ENCODE measurements around the gene IMPG2. TPM values are rescaled to one million over a fixed set of nuclear protein-coding genes. Genes with fewer than 3 reads are reported as not detected.

Gene IMPG2
- total RNA-seq, 1 donor from 2014 or later: 0.30 TPM

- H3K9me3 Mint-ChIP-seq (ENCODE audit: unreplicated experiment): peaks cover 7% of the 10 kb centered on the region
- H3K27ac ChIP-seq (ENCODE audit: low read depth, low read length): no peak overlapping the region
- H3K79me2 ChIP-seq (ENCODE audit: insufficient read depth, low read length): no peaks in the 10 kb centered on the region
- H3K9me3 ChIP-seq (ENCODE audit: insufficient read depth, low read depth, low read length): no peaks in the 10 kb centered on the region
- H3K27me3 ChIP-seq (ENCODE audit: insufficient read depth, low read length): no peaks in the 10 kb centered on the region
- H2AFZ ChIP-seq (ENCODE audit: low read depth, low read length): no peak overlapping the region
- H3K36me3 Mint-ChIP-seq (ENCODE audit: low read depth, unreplicated experiment): no peaks in the 10 kb centered on the region
- no peak for TF ChIP-seq CTCF (IDR thresholded peaks at IDR 0.05; ENCODE audit: insufficient read depth, low read depth, low read length)
- TF ChIP-seq EZH2 (IDR thresholded peaks at IDR 0.05; ENCODE audit: insufficient read depth, low read length): no peak
- H3K4me1 Mint-ChIP-seq (ENCODE audit: low read depth, unreplicated experiment): no peaks in the 10 kb centered on the region
- H3K4me3 Mint-ChIP-seq (ENCODE audit: unreplicated experiment): no peak overlapping the region
- FAIRE-seq (no peak), DNase-seq (ENCODE audit: low read depth) (no peak)
- no peak overlapping the region for H3K27ac Mint-ChIP-seq (ENCODE audit: unreplicated experiment)
- H3K36me3 ChIP-seq (ENCODE audit: insufficient read depth, low read length): no peaks in the 10 kb centered on the region
- H3K27me3 Mint-ChIP-seq (ENCODE audit: low read depth, unreplicated experiment): no peaks in the 10 kb centered on the region
- no peak overlapping the region for H3K4me3 ChIP-seq (ENCODE audit: insufficient read depth, low read depth, low read length)
- no peaks in the 10 kb centered on the region for H3K4me1 ChIP-seq (ENCODE audit: insufficient read depth, low read length)
- no peak overlapping the region for H3K4me2 ChIP-seq (ENCODE audit: low read length)
- H4K20me1 ChIP-seq (ENCODE audit: insufficient read depth, low read length): no peaks in the 10 kb centered on the region
- H3K9ac ChIP-seq (ENCODE audit: low read length): no peak overlapping the region
These were observed 97.4 kb downstream of the IMPG2 start for GRCh38 chr3:101223016-101223415.

- Histone ChIP-seq H2AFZ (ENCODE audit: low read depth, low read length) (no peak overlapping the region), H3K4me2 (ENCODE audit: low read length) (no peak overlapping the region), H3K27ac (ENCODE audit: low read depth, low read length) (no peak overlapping the region), H3K4me3 (ENCODE audit: insufficient read depth, low read depth, low read length) (no peak overlapping the region), H3K9me3 (ENCODE audit: insufficient read depth, low read depth, low read length) (no peaks in the 10 kb centered on the region), H3K9ac (ENCODE audit: low read length) (no peak overlapping the region), H4K20me1 (ENCODE audit: insufficient read depth, low read length) (no peaks in the 10 kb centered on the region), H3K36me3 (ENCODE audit: insufficient read depth, low read length) (no peaks in the 10 kb centered on the region), H3K4me1 (ENCODE audit: insufficient read depth, low read length) (no peaks in the 10 kb centered on the region), H3K27me3 (ENCODE audit: insufficient read depth, low read length) (no peaks in the 10 kb centered on the region), H3K79me2 (ENCODE audit: insufficient read depth, low read length) (no peaks in the 10 kb centered on the region)
- no peak for DNase-seq (ENCODE audit: low read depth)
- H3K27me3 Mint-ChIP-seq (ENCODE audit: low read depth, unreplicated experiment): no peaks in the 10 kb centered on the region
- no peaks in the 10 kb centered on the region for H3K36me3 Mint-ChIP-seq (ENCODE audit: low read depth, unreplicated experiment)
- H3K4me1 Mint-ChIP-seq (ENCODE audit: low read depth, unreplicated experiment): no peaks in the 10 kb centered on the region
- no peak for FAIRE-seq
- H3K9me3 Mint-ChIP-seq (ENCODE audit: unreplicated experiment): peaks cover 7% of the 10 kb centered on the region
- no peak overlapping the region for H3K4me3 Mint-ChIP-seq (ENCODE audit: unreplicated experiment)
- no peak for TF ChIP-seq EZH2 (IDR thresholded peaks at IDR 0.05; ENCODE audit: insufficient read depth, low read length)
- TF ChIP-seq CTCF (IDR thresholded peaks at IDR 0.05; ENCODE audit: insufficient read depth, low read depth, low read length): no peak
- no peak overlapping the region for H3K27ac Mint-ChIP-seq (ENCODE audit: unreplicated experiment)
These were observed 100.4 kb downstream of the IMPG2 start for GRCh38 chr3:101219842-101220560.

Data from astrocyte (in vitro differentiated cells and primary cell).